ENCODE data around the gene SRGAP1. TPM values are rescaled to one million over a fixed set of nuclear protein-coding genes. Genes with fewer than 3 reads are reported as not detected.

SRGAP1 gene
- total and polyA plus RNA-seq, 2 of the 8 experiments (the other 6 are each of a cell fraction or from before 2014, with no cell fraction given): 3.2 to 7.3 TPM

DNA sequence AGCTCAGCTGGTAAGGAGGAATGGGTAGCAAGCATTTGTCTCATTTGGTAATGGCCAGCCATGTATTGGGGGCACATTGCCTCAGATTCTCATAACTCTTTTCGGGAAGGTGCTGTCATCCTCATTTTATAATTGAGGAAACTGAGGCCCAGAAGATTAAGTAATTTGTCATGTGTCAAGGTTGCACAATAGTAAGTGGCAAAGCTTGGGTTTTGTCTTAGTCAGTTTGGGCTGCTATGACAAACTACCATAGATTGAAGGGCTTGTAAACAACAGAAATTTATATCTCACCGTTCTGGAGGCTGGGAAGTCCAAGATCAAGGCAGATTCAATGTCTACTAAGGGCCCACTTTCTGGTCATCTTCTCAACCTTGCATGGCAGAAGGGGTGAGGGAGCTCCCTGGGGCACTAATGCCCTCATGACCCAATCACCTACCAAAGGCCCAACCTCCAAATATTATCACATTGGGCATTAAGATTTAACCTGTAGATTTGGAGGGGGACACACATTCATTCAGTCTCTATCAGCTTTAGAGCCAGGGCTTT lies 99.6 kb downstream of the SRGAP1 start:
- Histone ChIP-seq H3K18ac (ENCODE audit: extremely low read depth, low read length) (no peak overlapping the region), H3K27ac (ENCODE audit: low read depth, low read length) (no peak overlapping the region), H2BK5ac (ENCODE audit: low read depth, low read length) (no peak overlapping the region), H2BK20ac (ENCODE audit: low read length) (no peak overlapping the region), H4K20me1 (replicated peaks in 1 of 2; ENCODE audit: control insufficient read depth in 1 of 2, insufficient read depth in 2 of 2, low read length in 2 of 2) (no peaks in the 10 kb centered on the region), H3K4ac (replicated peaks; ENCODE audit: insufficient read length, low read depth, low read length) (no peak overlapping the region), H3K79me2 (ENCODE audit: control insufficient read depth in 1 of 2, insufficient read depth in 2 of 2, low read length in 2 of 2) (no peaks in the 10 kb centered on the region), H2AK5ac (ENCODE audit: low read depth, low read length) (no peak overlapping the region), H4K5ac (ENCODE audit: insufficient read length, low read depth, low read length) (no peak overlapping the region), H2BK120ac (replicated peaks; ENCODE audit: low read depth, low read length) (no peak overlapping the region), H4K91ac (replicated peaks; ENCODE audit: insufficient read length, low read length) (no peak overlapping the region), H3K4me1 (replicated peaks in 1 of 4; ENCODE audit: control insufficient read depth in 3 of 4, insufficient read depth in 4 of 4, low read length in 3 of 4) (peaks cover 0 to 6% (median 2%) of the 10 kb centered on the region in 4 experiments; a peak in 1 of 7 replicates), H3K9ac (replicated peaks in 1 of 4; ENCODE audit: extremely low read depth in 1 of 4, low read depth in 3 of 4, low read length in 3 of 4) (no peak overlapping the region), H3K23ac (ENCODE audit: insufficient read length) (no peak overlapping the region), H3K36me3 (ENCODE audit: control insufficient read depth in 2 of 4, insufficient read depth in 4 of 4, low read length in 3 of 4) (no peaks in the 10 kb centered on the region), H3K56ac (replicated peaks; ENCODE audit: insufficient read length, low read depth, low read length) (no peak overlapping the region), H2AFZ (ENCODE audit: low read length) (no peak overlapping the region), H3K79me1 (ENCODE audit: low read depth, low read length) (no peaks in the 10 kb centered on the region), H3K4me3 (ENCODE audit: extremely low read depth in 1 of 4, insufficient read depth in 2 of 4, low read depth in 3 of 4, low read length in 4 of 4) (no peak overlapping the region), H3K27me3 (replicated peaks in 1 of 4; ENCODE audit: control insufficient read depth in 3 of 4, extremely low read depth in 1 of 4, insufficient read depth in 3 of 4, low read length in 3 of 4) (no peaks in the 10 kb centered on the region), H2BK15ac (ENCODE audit: low read length) (no peak overlapping the region), H3K14ac (ENCODE audit: insufficient read length) (no peak overlapping the region), H3K4me2 (ENCODE audit: insufficient read depth in 1 of 2, low read depth in 2 of 2, low read length in 2 of 2) (no peak overlapping the region), H3K23me2 (ENCODE audit: low read depth, low read length) (no peaks in the 10 kb centered on the region; the same call in 1 of the 2 replicates), H4K8ac (ENCODE audit: extremely low read depth, insufficient read depth, low read length) (no peak overlapping the region), H3K9me3 (ENCODE audit: insufficient read depth in 2 of 2, low read depth in 1 of 2, low read length in 1 of 2) (no peaks in the 10 kb centered on the region), H2BK12ac (ENCODE audit: low read depth, low read length) (no peak overlapping the region)
- no peak for FAIRE-seq
- CTCF ChIA-PET (ENCODE audit: partially characterized antibody): interaction anchor here (0.8 to 1.2 kb wide), 2 partner anchors 85 to 100 kb away, joined by 3 read pairs; partner anchors contain the start of gene SRGAP1
- no peak for DNase-seq (ENCODE audit: low read depth in 1 of 2, low spot score in 2 of 2)
- TF ChIP-seq PHF8 (conservative IDR thresholded peaks at IDR 0.05; ENCODE audit: low read depth, low read length): no peak
- no peak for TF ChIP-seq TAF1 (IDR thresholded peaks at IDR 0.05; ENCODE audit: low read depth, low read length)
- no peak for TF ChIP-seq CBX5 (IDR thresholded peaks at IDR 0.05; ENCODE audit: low read depth, low read length)
- TF ChIP-seq SP2 (IDR thresholded peaks at IDR 0.05; ENCODE audit: low read length): no peak
- TF ChIP-seq SAP30 (IDR thresholded peaks at IDR 0.05; ENCODE audit: insufficient read depth, insufficient replicate concordance, low read length): no peak
- POLR2A ChIA-PET (ENCODE audit: partially characterized antibody): interaction anchor here (0.6 kb wide), 1 partner anchor 350 kb away, joined by 3 read pairs; no protein-coding TSS in a partner anchor
- WGBS, 2 experiments (ENCODE audit: extremely low coverage in 1 of 2, insufficient coverage in 1 of 2, insufficient read length in 1 of 2, insufficient replicate concordance in 2 of 2, low coverage in 1 of 2, low lambda C conversion rate in 2 of 2, missing lambda C conversion rate in 1 of 2): 85% methylated on average over 2 of the region's 2 CpGs; no CpG with 5 or more reads in 1 of the 2 experiments
